ENCODE results near the gene RYR1.

RYR1 gene

GRCh38 chr19:38618590-38619360 is 185.3 kb downstream of the RYR1 start, which contains the start of gene EIF3K:
EIF3K (plus strand) TSS chr19:38619188; CDS start chr19:38619269, 81 bp downstream.
- Histone ChIP-seq H3K27me3 (ENCODE audit: insufficient read depth, low read length, poor library complexity, severe bottlenecking) (no peaks in the 10 kb centered on the region), H3K9me2 (replicated peaks; ENCODE audit: low read depth, low read length) (no peaks in the 10 kb centered on the region), H3K9me3 (ENCODE audit: insufficient read depth, low read depth, low read length) (no peaks in the 10 kb centered on the region), H3K4me1 (ENCODE audit: insufficient read depth, low read length, poor library complexity, severe bottlenecking) (peaks cover 37% of the 10 kb centered on the region), H3F3A (ENCODE audit: low read depth) (peaks cover 6% of the 10 kb centered on the region), H3K9ac (ENCODE audit: low read depth, low read length, poor library complexity, severe bottlenecking) (peak within 1 kb of the TSS; percentile 93), H3K4me3 (ENCODE audit: low read length, poor library complexity, severe bottlenecking) (peak within 1 kb of the TSS; percentile 88), H3K4me2 (ENCODE audit: low read depth, low read length, poor library complexity, severe bottlenecking) (peak within 1 kb of the TSS; percentile 100), H3K79me2 (ENCODE audit: insufficient read depth, low read length) (peaks cover 50% of the 10 kb centered on the region), H4K20me1 (ENCODE audit: insufficient read depth, low read length, poor library complexity, severe bottlenecking) (peaks cover 12% of the 10 kb centered on the region), H3K36me3 (ENCODE audit: insufficient read depth, low read length) (peaks cover 7% of the 10 kb centered on the region; the same call in 1 of the 2 replicates), H2AFZ (ENCODE audit: low read length) (peak within 1 kb of the TSS; percentile 85)
- TF ChIP-seq CTCF (conservative IDR thresholded peaks at IDR 0.05; ENCODE audit: low read length) (no peak), EZH2phosphoT487 (IDR thresholded peaks at IDR 0.05; ENCODE audit: borderline replicate concordance) (no peak)

GRCh38 chr19:38619361-38620174 is 186.1 kb downstream of the RYR1 start:
- Histone ChIP-seq H3K4me2 (ENCODE audit: low read depth, low read length, poor library complexity, severe bottlenecking) (peak overlapping the region; percentile 100), H3K9ac (ENCODE audit: low read depth, low read length, poor library complexity, severe bottlenecking) (peak overlapping the region; percentile 93), H3F3A (ENCODE audit: low read depth) (peaks cover 6% of the 10 kb centered on the region), H3K36me3 (ENCODE audit: insufficient read depth, low read length) (peaks cover 15% of the 10 kb centered on the region; the same call in 1 of the 2 replicates), H4K20me1 (ENCODE audit: insufficient read depth, low read length, poor library complexity, severe bottlenecking) (peaks cover 12% of the 10 kb centered on the region), H3K4me3 (ENCODE audit: low read length, poor library complexity, severe bottlenecking) (peak overlapping the region; percentile 88), H3K79me2 (ENCODE audit: insufficient read depth, low read length) (peaks cover 50% of the 10 kb centered on the region), H3K27me3 (ENCODE audit: insufficient read depth, low read length, poor library complexity, severe bottlenecking) (no peaks in the 10 kb centered on the region), H3K4me1 (ENCODE audit: insufficient read depth, low read length, poor library complexity, severe bottlenecking) (peaks cover 37% of the 10 kb centered on the region), H2AFZ (ENCODE audit: low read length) (peak overlapping the region; percentile 62; the same call in 1 of the 2 replicates), H3K9me3 (ENCODE audit: insufficient read depth, low read depth, low read length) (no peaks in the 10 kb centered on the region), H3K9me2 (replicated peaks; ENCODE audit: low read depth, low read length) (no peaks in the 10 kb centered on the region)
- TF ChIP-seq CTCF (conservative IDR thresholded peaks at IDR 0.05; ENCODE audit: low read length) (no peak), EZH2phosphoT487 (IDR thresholded peaks at IDR 0.05; ENCODE audit: borderline replicate concordance) (no peak)

- TF ChIP-seq EZH2phosphoT487 (IDR thresholded peaks at IDR 0.05; ENCODE audit: borderline replicate concordance) (no peak), CTCF (conservative IDR thresholded peaks at IDR 0.05; ENCODE audit: low read length) (no peak)
- Histone ChIP-seq H3K4me1 (ENCODE audit: insufficient read depth, low read length, poor library complexity, severe bottlenecking) (peaks cover 6% of the 10 kb centered on the region), H2AFZ (ENCODE audit: low read length) (no peak overlapping the region), H3K9ac (ENCODE audit: low read depth, low read length, poor library complexity, severe bottlenecking) (no peak overlapping the region), H3K9me2 (replicated peaks; ENCODE audit: low read depth, low read length) (no peaks in the 10 kb centered on the region), H3K4me3 (ENCODE audit: low read length, poor library complexity, severe bottlenecking) (no peak overlapping the region), H3F3A (ENCODE audit: low read depth) (no peaks in the 10 kb centered on the region), H3K4me2 (ENCODE audit: low read depth, low read length, poor library complexity, severe bottlenecking) (no peak overlapping the region), H3K27me3 (ENCODE audit: insufficient read depth, low read length, poor library complexity, severe bottlenecking) (no peaks in the 10 kb centered on the region), H4K20me1 (ENCODE audit: insufficient read depth, low read length, poor library complexity, severe bottlenecking) (peaks cover 6% of the 10 kb centered on the region), H3K36me3 (ENCODE audit: insufficient read depth, low read length) (peaks cover 39% of the 10 kb centered on the region; the same call in 1 of the 2 replicates), H3K9me3 (ENCODE audit: insufficient read depth, low read depth, low read length) (no peaks in the 10 kb centered on the region), H3K79me2 (ENCODE audit: insufficient read depth, low read length) (peaks cover 23% of the 10 kb centered on the region)
These were observed 191.3 kb downstream of the RYR1 start for GRCh38 chr19:38624822-38625221.

Measured in Loucy (cell line).